Muscle of leg (tissue), 11 donors: ENCODE results near the gene GDPGP1. TPM values are rescaled to one million over a fixed set of nuclear protein-coding genes. Genes with fewer than 3 reads are reported as not detected.

ENCODE experiments used
- DNase-seq: peaks from one replicate; pipeline ENCODE4 v3.0.0; 2013
- H3K27ac ChIP-seq: one replicate; pipeline ENCODE4 v1.5.1; 2013; ENCODE audit warnings: mild to moderate bottlenecking, low read length, control low read depth
- H3K27me3 ChIP-seq: one replicate; pipeline ENCODE4 v1.6.1; 2013; ENCODE audit warnings: low read length; ENCODE audit not compliant: control insufficient read depth, insufficient read depth
- H3K36me3 ChIP-seq: one replicate; pipeline ENCODE4 v1.6.1; 2013; ENCODE audit warnings: low read length; ENCODE audit not compliant: control insufficient read depth, insufficient read depth
- H3K4me1 ChIP-seq: one replicate; pipeline ENCODE4 v1.6.1; 2013; ENCODE audit warnings: low read length; ENCODE audit not compliant: control insufficient read depth, insufficient read depth
- H3K4me3 ChIP-seq: one replicate; pipeline ENCODE4 v1.5.1; 2013; ENCODE audit warnings: low read length, control low read depth
- H3K9me3 ChIP-seq: replicated peaks from 2 replicates; pipeline ENCODE4 v1.6.1; 2013; ENCODE audit warnings: low read depth, low read length; ENCODE audit not compliant: control insufficient read depth
- WGBS: methylation state at CpG from one replicate; pipeline ENCODE4 v1.1.5; 2013; ENCODE audit warnings: missing lambda C conversion rate; ENCODE audit not compliant: insufficient coverage; 5-methylcytosine and 5-hydroxymethylcytosine counted together
- polyA plus RNA-seq, 8 donors: library from polyadenylated mRNA; unstranded; fragments of 120-200 nt; gene quantifications; one replicate each; pipeline versions ENCODE4 v1.2.1 to v1.2.3, GENCODE V29; 2013; ENCODE audit warnings: inconsistent platforms in 1 of 8, low replicate concordance in 1 of 8; ENCODE audit not compliant: insufficient read length in 8 of 8, insufficient read depth in 1 of 8
- total RNA-seq: library from RNA; stranded (reverse); fragments of 120-200 nt; gene quantifications from one replicate; pipeline ENCODE4 v1.2.4, GENCODE V29; 2013

GDPGP1 gene
- total and polyA plus RNA-seq, 9 donors: 1.5 to 3.8 (median 2.7) TPM

- Histone ChIP-seq H3K36me3 (no peaks in the 10 kb centered on the region), H3K4me1 (no peaks in the 10 kb centered on the region), H3K4me3 (no peak overlapping the region), H3K27ac (no peak overlapping the region), H3K27me3 (no peaks in the 10 kb centered on the region), H3K9me3 (no peaks in the 10 kb centered on the region)
- WGBS: 54% methylated on average over 10 of the region's 10 CpGs
- DNase-seq: no peak
These were observed 61.2 kb downstream of the GDPGP1 start for GRCh38 chr15:90295270-90295648.

Other genes starting within 250 kb of the GDPGP1 start
- 6.1 TPM for gene ZNF710, start 232.9 kb upstream of the GDPGP1 start, total RNA-seq
- 10 to 100 TPM; 10.2 to 23.5 (median 14.2) TPM for gene ZNF710, start 232.9 kb upstream of the GDPGP1 start, polyA plus RNA-seq
- 215 TPM for gene IDH2, start 131.7 kb upstream of the GDPGP1 start, total RNA-seq
- gene IDH2, start 131.7 kb upstream of the GDPGP1 start, polyA plus RNA-seq: 100 to 1,000 TPM; 232 to 286 (median 263) TPM
- gene SEMA4B, start 32.9 kb upstream of the GDPGP1 start, total RNA-seq: 2.1 TPM
- 1 to 10 TPM; 4.8 to 9.6 (median 7.4) TPM for gene SEMA4B, start 32.9 kb upstream of the GDPGP1 start, polyA plus RNA-seq
- gene CIB1, start 268 bp upstream of the GDPGP1 start, total RNA-seq: 13.2 TPM
- gene CIB1, start 268 bp upstream of the GDPGP1 start, polyA plus RNA-seq: 10 to 100 TPM; 21.6 to 28.0 (median 24.6) TPM
- gene TTLL13, start 15.3 kb downstream of the GDPGP1 start, total RNA-seq: 0.09 TPM
- gene TTLL13, start 15.3 kb downstream of the GDPGP1 start, polyA plus RNA-seq: under 1 TPM in 4 of 8 donors, not detected in 4; 0.10 to 0.86 (median 0.24) TPM
- 103 TPM for gene NGRN, start 31.5 kb downstream of the GDPGP1 start, total RNA-seq
- 100 to 1,000 TPM; 102 to 110 (median 105) TPM for gene NGRN, start 31.5 kb downstream of the GDPGP1 start, polyA plus RNA-seq
- gene ZNF774, start 118.1 kb downstream of the GDPGP1 start, total RNA-seq: 2.3 TPM
- gene ZNF774, start 118.1 kb downstream of the GDPGP1 start, polyA plus RNA-seq: 1 to 10 TPM; 1.1 to 2.4 (median 2.1) TPM
- 80.6 TPM for gene IQGAP1, start 154.0 kb downstream of the GDPGP1 start, total RNA-seq
- 100 to 1,000 TPM in 1 of 8 donors, 10 to 100 TPM in 7; 61.9 to 107 (median 73.7) TPM for gene IQGAP1, start 154.0 kb downstream of the GDPGP1 start, polyA plus RNA-seq